SK-N-SH treated with all-trans-retinoic acid at 6 μM for 48 hours (cell line): Measurements from ENCODE around the gene SMIM32.
A peak's percentile ranks its signal among the peaks of the same experiment; 100 is the strongest.

Experiments
- BACH2 ChIP-seq: fragments of 250-450 bp; sonication (Bioruptor Pico); IDR thresholded peaks from 2 replicates; pipeline ENCODE4 v1.9.0; 2021; ENCODE audit warnings: mild to moderate bottlenecking, borderline replicate concordance
- CSRNP3 ChIP-seq: fragments of 250-450 bp; sonication (Bioruptor Pico); IDR thresholded peaks from 2 replicates; pipeline ENCODE4 v1.5.1; 2021; ENCODE audit warnings: mild to moderate bottlenecking, moderate library complexity
- ISL1 ChIP-seq: fragments of 250-450 bp; sonication (Bioruptor Pico); IDR thresholded peaks from 2 replicates; pipeline ENCODE4 v2.1.2; 2022; ENCODE audit warnings: mild to moderate bottlenecking, moderate library complexity
- SNAI2 ChIP-seq: fragments of 250-450 bp; sonication (Bioruptor Pico); IDR thresholded peaks from 2 replicates; pipeline ENCODE4 v1.5.0; 2020; ENCODE audit warnings: mild to moderate bottlenecking, moderate library complexity
- ZFP3 ChIP-seq: fragments of 250-450 bp; sonication (Bioruptor Pico); IDR thresholded peaks from 2 replicates; pipeline ENCODE4 v1.5.0; 2020; ENCODE audit warnings: mild to moderate bottlenecking, moderate library complexity
- ZFP30 ChIP-seq: fragments of 450-650 bp; formaldehyde crosslinking; IDR thresholded peaks from 2 replicates; pipeline ENCODE4 v1.5.0; 2022; ENCODE audit warnings: mild to moderate bottlenecking, moderate library complexity
- TF ChIP-seq, protein P1 (sequence below): fragments of 250-450 bp; sonication (Bioruptor Pico); IDR thresholded peaks from 2 replicates; pipeline ENCODE4 v1.8.0; 2020; ENCODE audit warnings: mild to moderate bottlenecking, moderate library complexity, borderline replicate concordance

GRCh38 chr5:136212252-136212721, 19.3 kb upstream of the SMIM32 start:
- TF ChIP-seq CSRNP3 (no peak), ZFP30 (CRISPR knock-in tag) (no peak), BACH2 (CRISPR knock-in tag) (no peak), SNAI2 (no peak), ZFP3 (CRISPR knock-in tag) (no peak), ISL1 (CRISPR knock-in tag) (no peak)
- TF ChIP-seq, protein P1, sequence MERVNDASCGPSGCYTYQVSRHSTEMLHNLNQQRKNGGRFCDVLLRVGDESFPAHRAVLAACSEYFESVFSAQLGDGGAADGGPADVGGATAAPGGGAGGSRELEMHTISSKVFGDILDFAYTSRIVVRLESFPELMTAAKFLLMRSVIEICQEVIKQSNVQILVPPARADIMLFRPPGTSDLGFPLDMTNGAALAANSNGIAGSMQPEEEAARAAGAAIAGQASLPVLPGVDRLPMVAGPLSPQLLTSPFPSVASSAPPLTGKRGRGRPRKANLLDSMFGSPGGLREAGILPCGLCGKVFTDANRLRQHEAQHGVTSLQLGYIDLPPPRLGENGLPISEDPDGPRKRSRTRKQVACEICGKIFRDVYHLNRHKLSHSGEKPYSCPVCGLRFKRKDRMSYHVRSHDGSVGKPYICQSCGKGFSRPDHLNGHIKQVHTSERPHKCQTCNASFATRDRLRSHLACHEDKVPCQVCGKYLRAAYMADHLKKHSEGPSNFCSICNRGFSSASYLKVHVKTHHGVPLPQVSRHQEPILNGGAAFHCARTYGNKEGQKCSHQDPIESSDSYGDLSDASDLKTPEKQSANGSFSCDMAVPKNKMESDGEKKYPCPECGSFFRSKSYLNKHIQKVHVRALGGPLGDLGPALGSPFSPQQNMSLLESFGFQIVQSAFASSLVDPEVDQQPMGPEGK (CRISPR knock-in tag), result peak; percentile 55; the same call in 1 of the 2 replicates
